NCI-H1105 (cell line): Measurements from ENCODE around the gene ZNF654.
A peak's percentile ranks its signal among the peaks of the same experiment; 100 is the strongest.
"Not testable (repeated sequence)": the region's sequence is repeated elsewhere in the genome, so short reads cannot be mapped to it uniquely, and the experiment has no call there.

Source experiments
- DNase-seq: peaks from one replicate; lab custom pipeline; 2025; lab: John Stamatoyannopoulos, UW

Gene ZNF654

DNA sequence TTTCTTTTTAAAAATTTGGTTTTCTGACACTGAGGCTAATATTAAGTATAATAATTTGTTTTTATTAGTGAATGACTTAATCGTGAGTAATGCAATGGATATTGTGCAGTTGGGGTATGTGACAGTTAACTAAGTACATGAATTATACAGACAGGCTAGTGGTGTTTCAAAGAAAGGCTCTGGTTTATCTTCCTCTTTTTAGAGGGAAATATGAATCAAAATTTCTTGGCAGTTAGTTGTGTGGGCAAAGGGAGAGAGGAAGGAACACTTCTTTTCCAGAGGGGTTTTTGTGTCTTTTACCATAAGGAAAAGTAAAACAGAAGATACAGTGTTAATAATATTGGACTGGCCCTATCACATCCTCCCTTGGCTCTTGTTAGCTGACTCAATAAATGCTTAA is 2.7 kb downstream of the ZNF654 start:
- DNase-seq = no peak

GRCh38 chr3:88075072-88075471 is 16.0 kb downstream of the ZNF654 start:
- no peak for DNase-seq

GRCh38 chr3:88075497-88075896 is 16.4 kb downstream of the ZNF654 start:
- DNase-seq = no peak

- no peak for DNase-seq
Measured at GRCh38 chr3:88076712-88077111, 17.7 kb downstream of the ZNF654 start.

DNA sequence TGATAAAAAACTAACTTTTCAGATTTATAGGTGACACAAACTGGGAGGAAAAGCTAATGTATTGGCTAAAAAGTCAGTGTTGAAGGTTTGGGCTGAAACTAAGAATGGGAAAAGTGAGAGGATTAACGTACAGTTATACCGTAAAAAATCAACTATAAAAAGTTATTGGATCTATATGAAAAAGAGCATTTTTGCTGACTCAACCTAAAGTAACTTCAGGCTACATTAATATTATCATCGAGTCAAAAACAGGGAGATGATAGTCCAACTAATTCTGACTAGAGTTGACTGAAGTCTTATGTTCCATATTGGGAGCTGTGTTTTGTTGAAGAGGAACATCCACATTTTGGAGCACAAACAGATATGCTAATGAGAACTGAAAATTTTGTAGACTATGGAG is 19.9 kb downstream of the ZNF654 start:
- no peak for DNase-seq

GRCh38 chr3:88082854-88083253 is 23.8 kb downstream of the ZNF654 start:
- DNase-seq = no peak

- no peak for DNase-seq
Measured at GRCh38 chr3:88084097-88084501, 25.0 kb downstream of the ZNF654 start.

DNA sequence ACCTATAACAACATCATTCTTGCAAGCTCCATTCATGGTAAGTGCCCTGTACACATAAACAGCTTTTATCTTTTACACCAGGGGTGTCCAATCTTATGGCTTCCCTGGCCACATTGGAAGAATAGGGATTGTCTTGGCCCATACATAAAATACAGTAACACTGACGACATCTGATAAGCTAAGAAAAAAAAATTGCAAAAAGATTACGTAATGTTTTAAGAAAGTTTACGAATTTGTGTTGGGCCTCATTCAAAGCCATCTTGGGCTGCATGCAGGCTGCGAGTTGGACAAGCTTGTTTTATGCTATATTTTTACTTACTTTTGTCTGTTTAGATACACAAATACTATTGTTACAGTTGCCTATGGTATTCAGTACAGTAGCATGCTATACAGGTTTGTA is 31.6 kb downstream of the ZNF654 start:
- no peak for DNase-seq

- DNase-seq = no peak
Measured at GRCh38 chr3:88092270-88092669, 33.2 kb downstream of the ZNF654 start.

GRCh38 chr3:88093266-88093665 is 34.2 kb downstream of the ZNF654 start:
- no peak for DNase-seq

GRCh38 chr3:88101142-88101541 is 42.1 kb downstream of the ZNF654 start:
- no peak for DNase-seq

GRCh38 chr3:88105325-88105724 is 46.3 kb downstream of the ZNF654 start:
- no peak for DNase-seq

DNA sequence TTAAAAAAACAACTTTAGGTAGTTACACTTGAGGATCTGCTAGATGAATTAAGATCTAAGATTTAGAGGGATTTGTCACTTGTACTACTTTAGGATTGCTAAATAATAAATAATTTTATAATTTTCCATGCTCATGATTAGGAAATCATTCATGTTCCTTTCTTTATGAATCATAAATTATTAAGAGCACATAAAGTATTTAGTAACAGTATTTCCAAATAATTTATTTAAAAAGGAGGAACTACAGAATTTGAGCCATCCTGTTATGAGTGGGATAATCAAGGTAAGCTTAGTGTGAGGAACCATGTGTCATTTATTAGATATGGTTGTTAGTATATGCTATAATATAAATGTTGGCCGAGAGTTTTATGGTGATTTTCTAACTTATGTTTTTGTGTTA is 53.2 kb downstream of the ZNF654 start:
- DNase-seq = no peak

- peak; percentile 6 for DNase-seq
Measured at GRCh38 chr3:88113311-88114162, 54.5 kb downstream of the ZNF654 start.

- DNase-seq = no peak
Measured at GRCh38 chr3:88114878-88115549, 56.0 kb downstream of the ZNF654 start.

- DNase-seq = no peak
Measured at GRCh38 chr3:88117683-88118082, 58.6 kb downstream of the ZNF654 start.

GRCh38 chr3:88118603-88119002 is 59.5 kb downstream of the ZNF654 start:
- not testable (repeated sequence) for DNase-seq

DNA sequence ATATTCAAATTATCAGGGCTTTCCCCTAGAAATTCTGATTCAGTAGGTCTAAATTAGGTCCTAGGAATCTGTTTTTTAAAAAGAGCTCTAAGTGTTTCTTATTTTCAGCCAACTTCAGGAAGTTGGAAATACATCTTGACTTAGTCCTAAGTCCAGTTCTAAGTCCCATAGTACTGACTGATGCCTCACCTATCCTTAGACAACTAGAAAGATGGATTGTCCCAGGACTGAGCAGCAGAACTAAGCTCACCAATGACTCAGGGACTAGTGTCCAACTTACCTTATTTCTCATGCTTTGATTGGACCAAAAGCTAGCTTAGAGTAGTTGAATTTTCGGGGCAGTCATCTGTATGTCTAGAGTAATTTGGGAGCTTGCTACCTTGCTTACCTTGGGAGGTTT is 64.5 kb downstream of the ZNF654 start:
- DNase-seq = no peak

DNA sequence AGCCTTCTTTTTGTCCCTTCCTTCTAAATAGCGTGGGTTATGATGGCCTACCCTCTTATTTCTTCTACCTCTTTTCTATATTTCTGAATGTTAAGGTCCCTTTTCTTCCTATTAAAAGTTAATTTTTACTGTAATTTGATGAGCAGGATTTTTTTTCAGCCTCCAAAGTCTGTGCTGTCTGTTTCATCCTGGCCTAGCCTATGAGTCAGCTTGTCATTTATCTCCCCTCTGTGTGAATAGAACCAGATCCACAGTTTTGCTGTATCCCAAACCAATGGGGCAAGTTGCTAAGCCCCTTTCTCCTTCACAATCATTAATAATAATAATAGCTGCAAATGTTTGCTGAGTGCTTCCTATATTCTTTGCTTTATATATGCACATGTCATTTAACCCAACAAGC is 72.6 kb downstream of the ZNF654 start:
- DNase-seq = no peak

DNA sequence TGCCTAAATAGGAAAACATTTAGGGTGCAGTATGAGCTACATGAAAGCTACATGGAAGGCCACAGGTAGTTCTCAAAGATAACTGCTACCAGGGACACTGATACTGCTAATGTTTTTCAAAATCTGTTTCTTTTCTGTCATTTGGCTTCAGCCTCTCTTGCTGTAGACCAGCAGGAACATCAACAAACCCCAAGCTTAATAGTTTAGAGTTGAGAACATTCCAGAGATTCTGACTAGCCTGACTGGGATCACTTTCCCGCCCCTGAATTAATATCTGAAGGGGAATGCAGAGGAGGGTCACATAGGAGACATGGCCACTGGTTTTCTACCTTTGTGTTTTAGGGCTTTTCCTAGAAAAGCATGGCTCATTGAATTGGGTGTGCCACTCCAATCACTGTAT is 73.8 kb downstream of the ZNF654 start:
- DNase-seq = no peak

DNA sequence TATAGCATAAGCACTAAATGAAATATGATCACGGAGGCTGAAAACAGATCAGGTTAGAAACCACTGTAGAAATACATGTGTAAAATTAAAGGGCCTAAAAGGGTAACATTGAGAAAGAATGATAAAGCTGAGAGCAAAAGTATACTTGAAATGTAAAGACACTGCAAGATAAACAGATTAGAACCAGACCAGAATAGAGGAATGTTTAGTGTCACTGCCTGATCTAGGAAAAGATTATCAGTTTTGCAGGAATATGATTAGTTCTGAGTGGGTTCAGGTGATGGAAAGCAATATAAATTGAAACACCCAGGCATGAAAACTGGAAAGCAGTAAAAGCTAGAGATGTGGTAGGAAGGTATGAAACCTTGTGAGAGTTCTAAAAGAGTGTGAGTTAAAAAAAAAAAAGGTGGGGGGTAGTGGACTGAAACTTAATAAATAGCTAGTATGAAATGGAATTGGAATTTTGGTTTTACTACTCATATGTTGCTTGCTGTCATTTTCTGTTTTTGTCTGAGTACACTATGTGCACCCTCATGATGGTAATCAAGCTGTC is 74.7 kb downstream of the ZNF654 start:
- no peak for DNase-seq

DNA sequence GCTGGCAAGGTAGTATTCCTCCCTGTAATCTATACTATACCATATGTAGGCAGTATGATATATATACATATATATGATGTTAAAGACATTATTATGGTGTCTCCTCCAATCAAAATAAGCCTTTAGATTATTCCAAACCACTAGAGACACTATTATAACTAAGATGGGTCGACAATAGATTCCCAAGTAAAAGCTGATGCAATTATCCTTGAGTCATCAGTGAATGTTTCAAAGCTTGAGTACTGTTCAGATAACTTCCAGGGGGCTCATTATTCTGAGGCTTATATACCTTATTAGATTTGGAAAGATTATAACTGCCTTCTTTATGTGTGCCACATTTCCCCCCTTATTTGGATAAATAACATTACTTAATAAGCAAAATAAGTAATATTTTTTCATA is 78.8 kb downstream of the ZNF654 start:
- no peak for DNase-seq

- no peak for DNase-seq
Measured at GRCh38 chr3:88141458-88142083, 82.5 kb downstream of the ZNF654 start.
